Myocyte (in vitro differentiated cells): ENCODE data around the gene ELOB. TPM values are rescaled to one million over a fixed set of nuclear protein-coding genes. Genes with fewer than 3 reads are reported as not detected.
"Not testable (repeated sequence)": the region's sequence is repeated elsewhere in the genome, so short reads cannot be mapped to it uniquely, and the experiment has no call there.

Experiments used
- DNase-seq: peaks from one replicate; pipeline ENCODE4 v3.0.0-alpha.2; 2012; ENCODE audit warnings: low read depth
- total RNA-seq: library from RNA; depleted of rRNA; stranded (reverse); fragments of >200 nt; gene quantifications from 2 replicates; pipeline ENCODE4 v1.2.3, GENCODE V29; 2014

ELOB gene
- total RNA-seq, 1 donor from 2014 or later: 235 TPM

DNA sequence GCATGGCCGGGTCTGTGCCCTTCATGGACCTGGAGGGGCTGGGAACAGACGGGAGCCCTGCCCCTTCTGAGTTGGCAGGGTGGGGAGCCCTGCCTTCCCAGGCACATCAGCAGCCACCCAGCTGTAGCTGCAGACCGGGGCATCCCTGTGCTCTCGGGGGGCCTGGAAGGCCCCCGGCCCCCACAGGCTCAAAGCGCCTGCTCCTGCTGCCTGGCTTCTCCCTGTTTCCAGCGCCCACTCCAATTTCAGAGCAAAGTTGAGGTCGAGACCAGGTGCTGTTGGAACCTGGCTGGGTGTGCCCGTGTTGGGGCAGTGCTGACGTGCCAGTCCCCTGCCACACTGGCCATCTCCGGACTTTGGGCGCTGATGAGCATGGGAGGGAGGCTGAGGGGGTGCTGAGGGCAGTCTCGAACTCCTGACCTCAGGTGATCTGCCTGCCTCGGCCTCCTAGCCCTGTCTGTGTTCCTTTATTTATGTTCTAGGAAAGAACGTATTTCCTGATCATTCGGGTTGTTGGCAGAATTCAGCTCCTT is 52.2 kb downstream of the ELOB start:
- DNase-seq: no peak

DNA sequence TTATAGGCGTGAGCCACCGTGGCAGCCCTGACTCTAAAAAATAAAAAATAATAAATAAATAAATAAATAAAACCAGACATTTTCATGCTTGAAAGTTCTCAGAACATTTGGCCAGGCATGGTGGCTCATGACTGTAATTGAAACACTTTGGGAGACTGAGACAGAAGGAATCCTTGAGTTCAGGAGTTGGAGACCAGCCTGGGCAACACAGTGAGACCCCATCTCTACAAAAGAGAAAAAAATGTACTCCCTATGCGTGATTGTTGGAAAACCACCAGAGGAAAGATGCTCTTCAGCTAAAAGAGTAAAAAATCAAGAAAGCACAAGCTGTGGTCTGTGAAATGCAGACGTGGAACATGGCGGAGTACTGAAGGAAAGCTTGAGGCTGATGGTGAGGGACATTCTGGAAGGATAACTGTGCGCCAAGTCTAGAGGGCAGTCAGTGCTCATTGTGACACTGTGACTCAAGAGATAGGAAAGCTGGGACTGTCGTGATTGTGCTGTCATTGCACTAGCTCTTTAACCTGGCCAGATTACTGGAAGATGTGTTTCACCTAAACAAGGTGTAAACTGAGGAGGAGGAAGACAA is 52.9 kb downstream of the ELOB start:
- DNase-seq: no peak

DNA sequence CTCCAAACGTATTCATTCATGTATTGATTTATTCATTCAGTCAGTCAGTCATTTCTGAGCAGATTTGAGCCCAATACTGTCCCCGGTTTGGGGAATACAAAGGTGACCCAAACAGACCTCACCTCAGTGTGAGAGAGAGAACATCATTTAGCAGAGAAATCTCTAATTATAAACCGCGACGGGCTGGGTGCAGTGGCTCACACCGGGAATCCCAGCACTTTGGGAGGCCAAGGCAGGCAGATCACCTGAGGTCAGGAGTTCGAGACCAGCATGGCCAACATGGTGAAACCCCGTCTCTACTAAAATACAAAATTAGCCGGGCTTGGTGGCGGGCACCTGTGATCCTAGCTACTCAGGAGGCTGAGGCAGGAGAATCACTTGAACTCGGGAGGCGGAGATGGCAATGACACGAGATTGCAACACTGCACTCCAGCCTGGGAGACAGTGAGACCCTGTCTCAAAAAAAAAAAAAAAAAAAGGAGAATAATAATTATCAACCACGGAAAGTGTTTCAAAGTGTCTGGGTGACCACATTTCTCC is 55.4 kb downstream of the ELOB start:
- DNase-seq: not testable (repeated sequence)

Other genes with a start within 250 kb of the ELOB start
- gene CEMP1, start 245.9 kb downstream of the ELOB start, total RNA-seq: 0.32 TPM in 1 of 2 replicates, not detected in the other
- gene PDPK1, start 239.3 kb downstream of the ELOB start, total RNA-seq: 22.4 and 22.6 TPM in 2 replicates
- gene KCTD5, start 94.8 kb downstream of the ELOB start, total RNA-seq: 39.0 and 40.6 TPM in 2 replicates
- 0.26 and 0.62 TPM in 2 replicates for gene PRSS27, start 57.1 kb downstream of the ELOB start, total RNA-seq
- gene SRRM2, start 24.6 kb downstream of the ELOB start, total RNA-seq: 93.5 and 93.8 TPM in 2 replicates
- not detected in 2 replicates for gene PRSS33, start 10.3 kb upstream of the ELOB start, total RNA-seq
- not detected in 2 replicates for gene PRSS41, start 21.2 kb upstream of the ELOB start, total RNA-seq
- not detected in 2 replicates for gene PRSS21, start 40.0 kb upstream of the ELOB start, total RNA-seq
- not detected in 2 replicates for gene ZG16B, start 53.0 kb upstream of the ELOB start, total RNA-seq
- not detected in 2 replicates for gene PRSS22, start 80.9 kb upstream of the ELOB start, total RNA-seq
- gene FLYWCH2, start 105.9 kb upstream of the ELOB start, total RNA-seq: 59.9 and 77.1 TPM in 2 replicates
- gene FLYWCH1, start 134.7 kb upstream of the ELOB start, total RNA-seq: 27.7 and 36.9 TPM in 2 replicates
- gene KREMEN2, start 187.0 kb upstream of the ELOB start, total RNA-seq: 10.4 and 17.8 TPM in 2 replicates
- gene PAQR4, start 192.1 kb upstream of the ELOB start, total RNA-seq: 14.6 and 18.0 TPM in 2 replicates
- gene PKMYT1, start 203.2 kb upstream of the ELOB start, total RNA-seq: 0.53 and 6.7 TPM in 2 replicates
- gene CLDN9, start 235.6 kb upstream of the ELOB start, total RNA-seq: 0.05 and 0.36 TPM in 2 replicates
- 0.52 TPM in 1 of 2 replicates, not detected in the other for gene CLDN6, start 240.9 kb upstream of the ELOB start, total RNA-seq
- gene TNFRSF12A, start 243.1 kb upstream of the ELOB start, total RNA-seq: 217 and 325 TPM in 2 replicates
- gene HCFC1R1, start 246.7 kb upstream of the ELOB start, total RNA-seq: 23.0 and 34.9 TPM in 2 replicates
- 19.8 and 23.7 TPM in 2 replicates for gene THOC6, start 246.8 kb upstream of the ELOB start, total RNA-seq